GM12878 (cell line): ENCODE results near the gene TLR1. TPM values are rescaled to one million over a fixed set of nuclear protein-coding genes. Genes with fewer than 3 reads are reported as not detected.

Experiments
- ATAC-seq: fragments of 200-7000 bp; cut with Tn5 transposase; 3 replicates; pipeline ENCODE4 v1.9.1; 2020; ENCODE audit warnings: mild to moderate bottlenecking, moderate library complexity
- BruUV-seq: library from RNA; stranded (reverse); fragments of 400-500 nt; replicated peaks from 2 replicates; lab custom pipeline; 2021; lab: Mats Ljungman, UMichigan
- CTCF ChIA-PET: fragments of 300-600 bp; sonication (Branson Sonifier 250); formaldehyde crosslinking; extraction: SDS; loops from one replicate; lab custom pipeline; 2021; ENCODE audit warnings: inconsistent platforms; lab: Yijun Ruan, JAX
- POLR2A ChIA-PET: fragments of 350-600 bp; formaldehyde crosslinking; extraction: SDS; loops from one replicate; lab custom pipeline; 2021; ENCODE audit warnings: inconsistent platforms; lab: Charles Lee
- RAD21 ChIA-PET: fragments of 300-600 bp; sonication (Branson Sonifier 250); formaldehyde crosslinking; loops from one replicate; lab custom pipeline; 2023; ENCODE audit warnings: antibody characterized with exemption; ENCODE audit not compliant: unreplicated experiment; lab: Charles Lee
- SMC1A ChIA-PET: fragments of 300-600 bp; sonication (Branson Sonifier 250); formaldehyde crosslinking; loops from one replicate; lab custom pipeline; 2023; ENCODE audit not compliant: unreplicated experiment, uncharacterized antibody; lab: Charles Lee
- DNase-seq: peaks from one replicate; pipeline ENCODE4 v3.0.0-alpha.2; 2011; ENCODE audit warnings: low read depth, low spot score
- FAIRE-seq: peaks from 3 replicates; lab custom pipeline; 2011; peaks lifted over from hg19 to GRCh38; lab: Jason Lieb, UNC
- H2AFZ ChIP-seq: 2 replicates; pipeline ENCODE4 v1.6.0; 2011; ENCODE audit warnings: low read depth, low read length, control low read depth; ENCODE audit not compliant: control insufficient read depth
- H3K27ac ChIP-seq: 2 replicates; pipeline ENCODE4 v1.5.1; 2011; ENCODE audit warnings: control low read depth; ENCODE audit not compliant: control insufficient read depth, insufficient read depth
- H3K27me3 ChIP-seq, 2 experiments: replicated peaks in 1 of 2; 2 replicates each; pipeline versions ENCODE4 v1.6.0 to v1.6.1; 2011; ENCODE audit warnings: low read length in 1 of 2; ENCODE audit not compliant: control insufficient read depth in 2 of 2, insufficient read depth in 2 of 2
- H3K36me3 ChIP-seq, 2 experiments: 2 replicates each; pipeline ENCODE4 v1.5.1; 2011; ENCODE audit warnings: low read length in 1 of 2; ENCODE audit not compliant: control insufficient read depth in 2 of 2, insufficient read depth in 2 of 2
- H3K4me1 ChIP-seq: 2 replicates; pipeline ENCODE4 v1.6.1; 2011; ENCODE audit warnings: mild to moderate bottlenecking, low read length, moderate library complexity, mixed read lengths; ENCODE audit not compliant: control insufficient read depth, insufficient read depth
- H3K4me2 ChIP-seq: 2 replicates; pipeline ENCODE4 v1.6.0; 2011; ENCODE audit warnings: control low read depth; ENCODE audit not compliant: control insufficient read depth, insufficient read depth
- H3K4me3 ChIP-seq: fragments of 200-600 bp; sonication (generic); 2 replicates; pipeline ENCODE4 v1.5.1; 2016
- H3K79me2 ChIP-seq: 2 replicates; pipeline ENCODE4 v1.6.0; 2011; ENCODE audit warnings: low read length; ENCODE audit not compliant: control insufficient read depth, insufficient read depth
- H3K9ac ChIP-seq: 2 replicates; pipeline ENCODE4 v1.8.0; 2011; ENCODE audit warnings: low read length, control low read depth, mixed read lengths; ENCODE audit not compliant: control insufficient read depth, insufficient read depth
- H3K9me3 ChIP-seq: replicated peaks from 3 replicates; pipeline ENCODE4 v1.5.1; 2011; ENCODE audit warnings: mild to moderate bottlenecking, low read length; ENCODE audit not compliant: control insufficient read depth, insufficient read depth
- H4K20me1 ChIP-seq: 2 replicates; pipeline ENCODE4 v1.6.0; 2011; ENCODE audit not compliant: control insufficient read depth, insufficient read depth
- IRF3 ChIP-seq: fragments of 450-650 bp; IDR thresholded peaks from 2 replicates; pipeline ENCODE4 v1.6.1; 2014; ENCODE audit warnings: mild to moderate bottlenecking
- MTA2 ChIP-seq: fragments of 450-650 bp; IDR thresholded peaks from 2 replicates; pipeline ENCODE4 v1.6.1; 2016; ENCODE audit warnings: low read depth, mild to moderate bottlenecking, moderate library complexity
- TBL1XR1 ChIP-seq: IDR thresholded peaks from 2 replicates; pipeline ENCODE4 v1.6.1; 2012; ENCODE audit warnings: low read depth, low read length, improper control_type of control experiment
- YY1 ChIP-seq: IDR thresholded peaks from 2 replicates; pipeline ENCODE4 v1.6.1; 2011; ENCODE audit warnings: low read depth, mild to moderate bottlenecking, low read length
- ZNF207 ChIP-seq: fragments of 450-650 bp; IDR thresholded peaks from 2 replicates; pipeline ENCODE4 v1.6.1; 2014; ENCODE audit warnings: antibody characterized with exemption, mild to moderate bottlenecking, borderline replicate concordance
- WGBS: methylation state at CpG from one replicate; pipeline ENCODE4 v1.1.6; 2016; ENCODE audit warnings: low lambda C conversion rate; ENCODE audit not compliant: insufficient replicate concordance, insufficient coverage; ENCODE audit errors: missing lambda C conversion rate; 5-methylcytosine and 5-hydroxymethylcytosine counted together
- in situ Hi-C: fragments of 300-500 bp; cut with MboI; formaldehyde crosslinking; loops from 9 replicates; pipeline ENCODE4 v1.14.3; 2018; ENCODE audit warnings: mixed read lengths
- intact Hi-C: fragments of 100-400 bp; cut with micrococcal nuclease; formaldehyde crosslinking; loops from one replicate; pipeline ENCODE4 v1.14.2; 2022; ENCODE audit not compliant: unreplicated experiment
- polyA plus RNA-seq, 11 experiments: library from polyadenylated mRNA; depleted of rRNA in 4 of 11; unstranded in 6 of 11; stranded (reverse) in 5 of 11; fragments of >200 nt; fragmentation: Nextera tagmentation in 4 of 11; fragmentation: Illumina TruSeq in 1 of 11; extraction: Ambion mirVana in 4 of 11; extraction: Trizol in 1 of 11; gene quantifications; 1 replicate in 1 of 11; 2 replicates in 10 of 11; pipeline versions ENCODE4 v1.2.1 to v1.2.3, GENCODE V29; 2011 to 2016; ENCODE audit warnings: inconsistent platforms in 2 of 11, missing spikeins in 2 of 11, low read depth in 1 of 11
- total RNA-seq, 4 experiments: library from RNA; depleted of rRNA in 3 of 4; stranded (reverse); fragments of >200 nt in 3 of 4; fragmentation: Illumina TruSeq in 1 of 4; extraction: Trizol in 1 of 4; gene quantifications; 2 replicates each; pipeline versions ENCODE4 v1.2.1 to v1.2.3, GENCODE V29; 2013 to 2021
- TF ChIP-seq, protein P1 (sequence below): IDR thresholded peaks from 2 replicates; pipeline ENCODE4 v1.6.1; 2012; ENCODE audit warnings: mild to moderate bottlenecking, low read depth, low read length
- TF ChIP-seq, protein P2 (sequence below), 3 experiments: IDR thresholded peaks in 2 of 3; conservative IDR thresholded peaks in 1 of 3; 2 replicates each; pipeline ENCODE4 v1.5.1; 2011; ENCODE audit warnings: low read depth in 3 of 3, low read length in 3 of 3, mild to moderate bottlenecking in 3 of 3, control low read depth in 2 of 3, moderate library complexity in 2 of 3, inconsistent platforms in 1 of 3, mixed read lengths in 1 of 3; ENCODE audit not compliant: control insufficient read depth in 2 of 3, insufficient read depth in 1 of 3; ENCODE audit errors: extremely low read depth in 1 of 3

Gene TLR1
- total and polyA plus RNA-seq, 10 of the 15 experiments (the other 5 are each of a cell fraction or from before 2014, with no cell fraction given), result 9.3 to 57.1 (median 20.4) TPM

GRCh38 chr4:38804654-38805295 lies at the start of gene TLR1 (continued):
- TF ChIP-seq, protein P1, sequence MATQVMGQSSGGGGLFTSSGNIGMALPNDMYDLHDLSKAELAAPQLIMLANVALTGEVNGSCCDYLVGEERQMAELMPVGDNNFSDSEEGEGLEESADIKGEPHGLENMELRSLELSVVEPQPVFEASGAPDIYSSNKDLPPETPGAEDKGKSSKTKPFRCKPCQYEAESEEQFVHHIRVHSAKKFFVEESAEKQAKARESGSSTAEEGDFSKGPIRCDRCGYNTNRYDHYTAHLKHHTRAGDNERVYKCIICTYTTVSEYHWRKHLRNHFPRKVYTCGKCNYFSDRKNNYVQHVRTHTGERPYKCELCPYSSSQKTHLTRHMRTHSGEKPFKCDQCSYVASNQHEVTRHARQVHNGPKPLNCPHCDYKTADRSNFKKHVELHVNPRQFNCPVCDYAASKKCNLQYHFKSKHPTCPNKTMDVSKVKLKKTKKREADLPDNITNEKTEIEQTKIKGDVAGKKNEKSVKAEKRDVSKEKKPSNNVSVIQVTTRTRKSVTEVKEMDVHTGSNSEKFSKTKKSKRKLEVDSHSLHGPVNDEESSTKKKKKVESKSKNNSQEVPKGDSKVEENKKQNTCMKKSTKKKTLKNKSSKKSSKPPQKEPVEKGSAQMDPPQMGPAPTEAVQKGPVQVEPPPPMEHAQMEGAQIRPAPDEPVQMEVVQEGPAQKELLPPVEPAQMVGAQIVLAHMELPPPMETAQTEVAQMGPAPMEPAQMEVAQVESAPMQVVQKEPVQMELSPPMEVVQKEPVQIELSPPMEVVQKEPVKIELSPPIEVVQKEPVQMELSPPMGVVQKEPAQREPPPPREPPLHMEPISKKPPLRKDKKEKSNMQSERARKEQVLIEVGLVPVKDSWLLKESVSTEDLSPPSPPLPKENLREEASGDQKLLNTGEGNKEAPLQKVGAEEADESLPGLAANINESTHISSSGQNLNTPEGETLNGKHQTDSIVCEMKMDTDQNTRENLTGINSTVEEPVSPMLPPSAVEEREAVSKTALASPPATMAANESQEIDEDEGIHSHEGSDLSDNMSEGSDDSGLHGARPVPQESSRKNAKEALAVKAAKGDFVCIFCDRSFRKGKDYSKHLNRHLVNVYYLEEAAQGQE, result no peak
- TF ChIP-seq ZNF207 (0 out of 2 replicates have a peak, but pooled peaks have one; percentile 44), YY1 (no peak)
- TF ChIP-seq, protein P2, sequence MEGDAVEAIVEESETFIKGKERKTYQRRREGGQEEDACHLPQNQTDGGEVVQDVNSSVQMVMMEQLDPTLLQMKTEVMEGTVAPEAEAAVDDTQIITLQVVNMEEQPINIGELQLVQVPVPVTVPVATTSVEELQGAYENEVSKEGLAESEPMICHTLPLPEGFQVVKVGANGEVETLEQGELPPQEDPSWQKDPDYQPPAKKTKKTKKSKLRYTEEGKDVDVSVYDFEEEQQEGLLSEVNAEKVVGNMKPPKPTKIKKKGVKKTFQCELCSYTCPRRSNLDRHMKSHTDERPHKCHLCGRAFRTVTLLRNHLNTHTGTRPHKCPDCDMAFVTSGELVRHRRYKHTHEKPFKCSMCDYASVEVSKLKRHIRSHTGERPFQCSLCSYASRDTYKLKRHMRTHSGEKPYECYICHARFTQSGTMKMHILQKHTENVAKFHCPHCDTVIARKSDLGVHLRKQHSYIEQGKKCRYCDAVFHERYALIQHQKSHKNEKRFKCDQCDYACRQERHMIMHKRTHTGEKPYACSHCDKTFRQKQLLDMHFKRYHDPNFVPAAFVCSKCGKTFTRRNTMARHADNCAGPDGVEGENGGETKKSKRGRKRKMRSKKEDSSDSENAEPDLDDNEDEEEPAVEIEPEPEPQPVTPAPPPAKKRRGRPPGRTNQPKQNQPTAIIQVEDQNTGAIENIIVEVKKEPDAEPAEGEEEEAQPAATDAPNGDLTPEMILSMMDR (IDR thresholded peaks at IDR 0.05 in 2 of 3, conservative IDR thresholded peaks at IDR 0.05 in 1 of 3; ENCODE audit: control insufficient read depth in 2 of 3, extremely low read depth in 1 of 3, insufficient read depth in 1 of 3, low read depth in 3 of 3, low read length in 3 of 3), result peak; percentile 22 to 47 (median 38); a peak in 5 of 6 replicates
- TF ChIP-seq, all 136 proteins: peak for 20

GRCh38 chr4:38846015-38846414 lies 41.4 kb upstream of the TLR1 start:
- Histone ChIP-seq H2AFZ (no peak overlapping the region), H4K20me1 (no peaks in the 10 kb centered on the region), H3K79me2 (peaks cover 11% of the 10 kb centered on the region), H3K27me3 (no peaks in the 10 kb centered on the region), H3K4me2 (no peak overlapping the region), H3K4me3 (no peak overlapping the region), H3K9me3 (peaks cover 5% of the 10 kb centered on the region; the same call in 2 of the 3 replicates), H3K27ac (no peak overlapping the region), H3K4me1 (no peaks in the 10 kb centered on the region), H3K9ac (no peak overlapping the region), H3K36me3 (peaks cover 5 to 11% of the 10 kb centered on the region in 2 experiments; a peak in 3 of 4 replicates)
- ChIA-PET CTCF (interaction anchor here (1.3 kb wide), 1 partner anchor 11 kb away, joined by 3 read pairs; no protein-coding TSS in a partner anchor), RAD21 (interaction anchor here (1.2 kb wide), 1 partner anchor 86 kb away, joined by 5 read pairs; no protein-coding TSS in a partner anchor), POLR2A (interaction anchor here (0.7 to 1.5 kb wide), 3 partner anchors 10 to 66 kb away, joined by 3 to 4 read pairs (median 3); partner anchors contain the start of gene TLR10), SMC1A (interaction anchor here (1.1 to 1.3 kb wide), 2 partner anchors 11 to 24 kb away, joined by 4 to 6 read pairs; no protein-coding TSS in a partner anchor)
- 100% methylated on average over 2 of the region's 3 CpGs for WGBS
- intact Hi-C loops (no loop called here), in situ Hi-C loops (no loop called here)
- DNase-seq, result no peak
- no peak for ATAC-seq
- TF ChIP-seq IRF3 (no peak), TBL1XR1 (no peak), MTA2 (no peak)
- FAIRE-seq, result no peak
- no TSS peak for BruUV-seq
